ENCODE results near the gene ASIC5.
"Not testable (repeated sequence)": the region's sequence is repeated elsewhere in the genome, so short reads cannot be mapped to it uniquely, and the experiment has no call there.

ASIC5 gene

GRCh38 chr4:155866177-155866576 is at the start of gene ASIC5:
Gene ASIC5 (minus strand): TSS chr4:155866277. CDS start chr4:155866226, 51 bp downstream.
- no peak for DNase-seq

DNA sequence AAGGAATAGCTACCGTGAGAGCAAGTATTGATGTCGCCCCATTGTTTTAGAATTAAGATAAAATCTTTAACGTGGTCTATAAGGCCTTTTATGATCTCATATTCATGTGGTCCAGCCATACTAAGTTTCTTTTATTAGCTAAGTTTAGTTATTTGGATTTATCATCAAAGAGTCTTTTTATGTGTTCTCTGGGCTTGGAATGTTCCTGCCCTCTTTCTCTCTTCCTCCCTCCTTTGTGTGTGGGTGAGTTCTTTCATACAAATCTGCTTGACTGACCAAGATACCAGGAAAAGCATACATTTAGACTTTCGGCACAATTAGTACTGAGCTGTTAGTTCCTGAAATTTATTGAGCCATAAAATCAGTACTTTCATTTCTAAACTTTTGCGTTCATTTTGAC is 48.7 kb upstream of the ASIC5 start:
- no peak for DNase-seq

DNA sequence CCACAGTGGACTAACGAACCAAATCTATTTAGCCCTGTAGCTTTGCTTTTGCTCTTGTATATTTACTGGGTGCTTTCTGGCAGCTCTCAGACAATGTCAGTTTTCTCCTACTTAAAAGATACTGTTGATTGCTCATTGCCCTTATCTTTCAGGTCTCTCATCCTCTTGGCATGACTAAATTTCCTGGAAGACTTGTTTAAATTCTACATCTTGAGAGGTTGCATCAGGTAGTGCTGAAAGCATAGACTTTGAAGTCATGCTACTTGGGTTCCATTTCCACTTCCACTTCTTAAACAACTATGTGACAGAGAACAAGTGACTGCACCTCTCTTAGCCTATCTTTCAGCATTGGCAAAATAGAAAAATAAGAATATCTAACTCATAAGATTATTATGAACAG is 45.8 kb upstream of the ASIC5 start:
- no peak for DNase-seq

- DNase-seq = no peak
Observed at GRCh38 chr4:155909615-155910226, 43.6 kb upstream of the ASIC5 start.

DNA sequence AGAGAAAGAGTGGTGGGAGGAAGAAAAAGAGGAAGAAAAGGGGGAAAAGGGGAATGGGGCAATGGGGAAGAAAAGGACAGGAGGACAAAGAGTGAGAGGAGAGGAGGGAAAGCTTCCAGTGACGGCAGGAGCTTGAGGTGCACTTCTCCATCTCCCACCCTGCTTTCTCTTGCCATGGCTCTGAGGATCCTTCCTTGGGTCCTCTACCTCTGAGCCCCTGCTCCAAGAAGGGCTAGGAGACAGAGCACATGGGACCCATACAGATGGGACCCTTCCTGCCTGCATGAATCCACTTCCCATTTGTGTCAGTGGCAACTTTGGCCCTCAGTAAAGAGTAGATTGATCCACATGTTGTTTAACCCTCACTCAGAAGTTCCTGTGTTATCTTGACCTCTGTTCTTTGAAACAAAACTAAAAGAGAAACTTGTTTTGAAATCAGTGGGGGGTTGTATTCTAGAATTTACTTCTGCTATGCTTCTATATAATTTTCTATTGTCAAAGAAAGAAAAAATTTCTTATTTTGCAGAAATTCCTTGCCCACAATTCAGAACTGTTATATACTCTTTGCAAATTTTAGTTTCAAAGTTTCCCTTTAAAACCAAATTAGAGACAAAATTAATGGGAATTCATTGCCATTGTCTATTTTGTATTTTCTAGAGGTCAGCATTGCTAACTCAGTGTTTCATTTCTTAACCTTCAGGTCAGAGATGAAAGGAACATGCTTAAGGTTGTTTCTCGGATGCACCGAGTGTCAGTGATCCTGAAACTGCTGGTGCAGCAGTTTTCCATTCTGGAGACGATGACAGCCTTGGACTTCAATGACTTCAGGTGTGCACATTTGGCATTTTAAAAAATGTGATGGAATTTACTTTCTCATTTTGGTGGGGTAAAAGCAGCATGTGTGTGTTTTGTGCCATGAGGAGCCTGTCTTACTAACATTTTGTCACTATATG is 42.4 kb upstream of the ASIC5 start:
- DNase-seq = no peak

GRCh38 chr4:155907556-155907955 is 41.5 kb upstream of the ASIC5 start:
- DNase-seq = no peak

- no peak for DNase-seq
Observed at GRCh38 chr4:155906554-155907247, 40.6 kb upstream of the ASIC5 start.

GRCh38 chr4:155904331-155904730 is 38.3 kb upstream of the ASIC5 start:
- DNase-seq = no peak

DNA sequence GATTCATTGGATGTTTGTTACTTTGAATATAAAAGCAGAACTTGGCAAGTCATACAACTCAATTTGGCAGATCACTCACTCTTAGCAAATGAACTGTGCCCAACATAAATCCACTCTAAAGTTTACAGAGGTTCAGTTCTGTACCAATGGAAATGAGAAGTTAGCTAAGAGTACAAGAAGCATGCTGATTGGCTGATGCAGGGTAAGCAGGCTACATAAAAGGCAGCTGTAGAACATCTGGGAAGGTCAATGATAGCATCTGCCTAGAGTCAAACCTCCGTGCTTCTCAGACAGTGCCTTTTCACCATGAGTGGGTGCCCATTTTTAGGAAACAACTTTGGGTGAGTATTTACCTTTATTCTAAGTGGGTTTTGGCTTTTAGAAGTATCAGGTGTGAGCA is 37.4 kb upstream of the ASIC5 start, which contains the start of gene TDO2:
TSS of gene TDO2 (plus strand) at position 244 of the 400 bp plus-strand sequence. CDS start at position 307, 63 bp downstream.
- no peak for DNase-seq

DNA sequence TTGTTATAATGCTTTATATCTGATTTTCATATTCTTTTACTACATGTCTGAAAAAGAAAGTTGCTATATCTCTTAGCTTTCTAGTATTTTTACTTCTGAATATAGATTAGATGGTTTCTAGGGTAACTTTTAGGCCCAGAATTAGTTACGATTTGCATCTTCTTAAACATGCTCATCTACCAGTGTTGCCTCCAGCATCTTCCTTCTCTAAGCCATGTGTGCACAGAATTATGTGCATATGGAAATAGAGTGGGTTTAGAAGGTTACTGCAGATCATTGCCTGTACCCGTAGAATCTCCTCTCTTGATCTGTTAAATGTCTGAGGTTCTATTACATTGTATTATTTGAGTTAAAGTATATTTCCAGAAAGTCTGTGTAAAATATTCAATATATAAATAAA is 34.9 kb upstream of the ASIC5 start:
- DNase-seq = no peak

- no peak for DNase-seq
Observed at GRCh38 chr4:155900381-155900780, 34.3 kb upstream of the ASIC5 start.

DNA sequence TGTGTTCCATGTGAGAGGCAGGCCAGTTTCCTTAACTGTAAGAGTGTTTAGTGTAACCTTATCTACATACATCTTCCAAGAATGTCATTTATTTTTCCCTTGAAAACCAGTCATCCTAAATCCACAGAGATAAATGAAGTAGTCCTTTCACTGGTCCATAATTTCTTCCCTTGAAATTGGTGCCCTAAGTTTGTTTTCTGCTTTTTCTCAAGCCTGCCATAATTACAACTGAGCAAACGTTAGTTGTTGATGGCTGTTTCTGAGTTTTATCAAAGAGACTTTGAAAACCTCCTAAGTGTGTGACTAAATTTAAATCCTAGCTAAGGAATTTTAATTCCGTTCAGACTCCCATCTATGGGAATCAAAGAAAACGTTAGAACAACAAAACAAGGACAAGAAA is 33.8 kb upstream of the ASIC5 start:
- DNase-seq = no peak

- DNase-seq = not testable (repeated sequence)
Observed at GRCh38 chr4:155898371-155898770, 32.3 kb upstream of the ASIC5 start.

DNA sequence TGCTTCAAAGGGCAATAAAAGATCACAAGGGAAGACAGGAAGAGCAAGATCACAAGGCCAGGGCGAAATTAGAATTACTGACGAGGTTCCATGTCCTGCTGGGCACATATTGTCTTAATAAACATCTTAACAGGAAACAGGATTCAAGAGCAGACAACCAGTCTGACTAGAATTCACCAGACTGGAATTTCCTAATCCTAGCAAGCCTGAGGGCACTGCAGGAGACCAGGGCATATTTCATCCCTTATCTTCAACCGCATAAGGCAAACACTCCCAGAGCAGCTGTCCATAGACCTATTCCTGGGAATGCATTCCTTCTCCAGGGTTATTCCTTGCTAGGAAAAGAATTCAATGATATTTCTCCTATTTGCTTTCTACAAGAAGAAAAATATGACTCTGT is 25.0 kb upstream of the ASIC5 start:
- DNase-seq = no peak

GRCh38 chr4:155889946-155890345 is 23.9 kb upstream of the ASIC5 start:
- DNase-seq = no peak

GRCh38 chr4:155889031-155889793 is 23.1 kb upstream of the ASIC5 start:
- no peak for DNase-seq

DNA sequence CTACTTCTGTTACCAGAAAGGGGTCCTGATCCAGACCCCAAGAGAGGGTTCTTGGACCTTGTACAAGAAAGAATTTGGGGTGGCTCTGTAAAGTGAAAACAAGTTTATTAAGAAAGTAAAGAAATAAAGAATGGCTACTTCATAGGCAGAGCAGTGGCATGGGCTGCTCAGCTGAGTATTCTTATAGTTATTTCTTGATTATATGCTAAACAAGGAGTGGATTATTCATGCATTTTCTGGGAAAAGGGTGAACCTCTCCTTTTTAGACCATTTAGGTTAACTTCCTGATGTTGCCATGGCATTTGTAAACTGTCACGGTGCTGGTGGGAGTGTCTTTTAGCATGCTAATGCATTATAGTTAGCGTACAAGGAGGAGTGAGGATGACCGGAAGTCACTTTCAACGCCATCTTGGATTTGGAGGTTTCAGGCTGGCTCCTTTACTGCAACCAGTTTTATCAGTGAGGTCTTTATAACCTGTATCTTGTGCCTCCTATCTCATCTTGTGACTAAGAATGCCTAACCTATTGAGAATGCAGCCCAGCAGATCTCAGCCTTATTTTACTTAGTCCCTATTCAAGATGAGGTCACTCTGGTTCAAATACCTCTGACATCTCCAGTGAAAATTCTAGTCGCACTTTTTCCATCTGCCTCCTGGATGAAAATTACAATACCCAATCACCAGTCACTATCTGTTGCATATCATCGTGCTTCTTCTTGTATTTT is 21.9 kb upstream of the ASIC5 start:
- no peak for DNase-seq

DNA sequence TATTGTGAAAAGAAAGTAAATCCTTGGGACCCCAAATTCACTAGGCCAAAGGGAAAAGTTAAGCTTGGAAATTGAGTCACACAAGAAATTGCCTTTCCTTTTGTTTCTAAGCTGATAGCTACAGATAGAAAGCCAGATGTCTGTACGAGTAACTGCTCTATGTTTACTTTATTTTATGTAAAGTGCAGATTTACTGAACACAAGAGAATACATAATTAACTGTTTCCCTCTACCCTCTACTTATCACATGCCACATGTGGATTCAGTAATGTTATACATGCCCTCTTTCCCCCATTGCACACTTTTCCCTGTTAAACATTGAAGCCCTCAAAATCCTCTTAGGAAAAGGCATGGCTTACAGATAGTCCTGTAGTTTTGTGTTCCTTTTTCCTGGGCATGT is 21.0 kb upstream of the ASIC5 start:
- no peak for DNase-seq

DNA sequence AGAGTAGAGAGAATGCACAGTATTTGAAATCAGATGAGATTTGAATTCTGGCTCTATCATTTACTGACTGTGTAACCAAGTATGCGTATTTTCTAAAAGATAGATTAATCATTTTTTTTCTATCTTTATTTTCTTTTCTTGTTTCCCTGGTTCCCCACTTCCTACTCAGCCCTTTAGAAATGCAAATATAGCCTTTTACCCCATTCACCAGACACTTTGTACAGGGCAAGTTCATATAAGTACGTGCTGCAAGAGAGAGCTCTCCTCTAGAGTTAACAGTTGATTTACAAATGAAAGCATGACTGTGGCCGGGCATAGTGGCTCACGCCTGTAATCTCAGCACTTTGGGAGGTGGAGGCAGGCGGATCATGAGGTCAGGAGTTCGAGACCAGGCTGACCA is 19.6 kb upstream of the ASIC5 start:
- no peak for DNase-seq

GRCh38 chr4:155883895-155884294 is 17.8 kb upstream of the ASIC5 start:
- no peak for DNase-seq

DNA sequence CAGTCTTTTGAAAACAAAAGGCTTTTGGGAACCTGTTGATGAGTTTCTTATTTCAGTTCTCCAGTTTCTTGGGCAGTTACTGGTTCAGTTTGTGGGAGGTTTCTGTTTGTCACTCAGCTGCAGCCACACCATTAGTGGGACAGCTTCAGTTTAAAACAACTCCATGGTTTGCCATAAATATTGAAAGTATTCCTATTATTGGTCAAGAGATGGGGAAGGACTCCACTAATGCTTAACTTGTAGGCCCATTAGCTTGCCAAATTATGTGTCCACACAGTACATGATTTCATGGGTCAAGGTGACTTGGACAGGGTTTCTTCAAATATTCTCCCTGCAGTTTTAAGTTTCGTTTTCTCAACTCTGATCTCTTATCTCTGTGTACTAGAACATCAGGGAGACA is 15.5 kb upstream of the ASIC5 start:
- DNase-seq = no peak

GRCh38 chr4:155879767-155880166 is 13.7 kb upstream of the ASIC5 start:
- no peak for DNase-seq

All from activated CD4-positive, alpha-beta T cell treated with anti-CD3 and anti-CD28 coated beads for 1 hour (primary cell).